Fibroblast of pulmonary artery (primary cell): ENCODE data around the gene SREBF2.

ENCODE experiments used
- DNase-seq: peaks from one replicate; pipeline ENCODE4 v3.0.0-alpha.2; 2010; ENCODE audit warnings: low read depth
- H3K4me3 ChIP-seq: replicated peaks from 2 replicates; pipeline ENCODE4 v1.5.1; 2011; ENCODE audit warnings: low read depth, mild to moderate bottlenecking, control low read depth, low read length, moderate library complexity
- CTCF ChIP-seq: IDR thresholded peaks from 2 replicates; pipeline ENCODE4 v1.5.1; 2011; ENCODE audit warnings: mild to moderate bottlenecking, control low read depth, low read length, inconsistent platforms; ENCODE audit errors: missing control alignments

SREBF2 gene

GRCh38 chr22:41832553-41833368 is at the start of gene SREBF2:
Gene SREBF2, plus strand, starts transcription at chr22:41833105. Its CDS starts 166 bp downstream, at chr22:41833271.
- TF ChIP-seq CTCF: no peak
- peak; percentile 100 for DNase-seq
- H3K4me3 ChIP-seq: peak within 1 kb of the TSS; percentile 81

GRCh38 chr22:41787331-41787730 is 45.6 kb upstream of the SREBF2 start:
- no peak overlapping the region for H3K4me3 ChIP-seq
- no peak for DNase-seq
- TF ChIP-seq CTCF: no peak

GRCh38 chr22:41793871-41794270 is 39.0 kb upstream of the SREBF2 start:
- H3K4me3 ChIP-seq: no peak overlapping the region
- DNase-seq: no peak
- no peak for TF ChIP-seq CTCF

- DNase-seq: no peak
- no peak overlapping the region for H3K4me3 ChIP-seq
- no peak for TF ChIP-seq CTCF
Observed at GRCh38 chr22:41798736-41799135, 34.2 kb upstream of the SREBF2 start.

- peak; percentile 22 for DNase-seq
Observed at GRCh38 chr22:41799486-41800347, 33.2 kb upstream of the SREBF2 start.

More at GRCh38 chr22:41799486-41800347, 33.2 kb upstream of the SREBF2 start:
- TF ChIP-seq CTCF: no peak
- peak overlapping the region; percentile 79 for H3K4me3 ChIP-seq
